ENCODE results near the gene NEK6. TPM values are rescaled to one million over a fixed set of nuclear protein-coding genes. Genes with fewer than 3 reads are reported as not detected.
"Not testable (repeated sequence)": the region's sequence is repeated elsewhere in the genome, so short reads cannot be mapped to it uniquely, and the experiment has no call there.

The NEK6 gene
- total RNA-seq, 2 donors from 2014 or later = 24.0 to 43.6 TPM

- H3K9me3 ChIP-seq = no peaks in the 10 kb centered on the region
- no peak for DNase-seq (ENCODE audit: low spot score)
- TF ChIP-seq CTCF (IDR thresholded peaks at IDR 0.05) = no peak
- no peaks in the 10 kb centered on the region for H3K4me1 ChIP-seq (ENCODE audit: control insufficient read depth in 1 of 2, low read depth in 2 of 2)
- no peaks in the 10 kb centered on the region for H3K36me3 ChIP-seq
- ATAC-seq (ENCODE audit: insufficient number of reproducible peaks, low FRiP score, low read depth) = no peak
- no peak overlapping the region for H3K4me3 ChIP-seq
- H3K27ac ChIP-seq = no peak overlapping the region
- no peaks in the 10 kb centered on the region for H3K27me3 ChIP-seq (replicated peaks; ENCODE audit: insufficient read depth)
These were observed 6.0 kb upstream of the NEK6 start for GRCh38 chr9:124251605-124252378.

DNA sequence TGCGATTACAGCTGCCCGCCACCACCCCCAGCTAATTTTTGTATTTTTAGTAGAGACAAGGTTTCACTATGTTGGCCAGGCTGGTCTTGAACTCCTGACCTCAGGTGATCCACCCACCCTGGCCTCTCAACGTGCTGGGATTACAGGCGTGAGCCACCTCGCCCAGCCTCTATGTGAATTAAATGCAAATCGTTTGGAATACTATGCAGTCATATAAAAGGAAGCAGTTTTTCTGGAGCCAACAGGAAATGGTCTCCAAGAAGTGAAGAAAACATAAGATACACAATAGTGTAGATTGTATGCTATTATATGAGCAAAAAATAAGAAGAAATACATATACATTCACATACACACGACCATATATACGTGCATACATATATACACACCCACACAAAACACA lies 4.9 kb upstream of the NEK6 start:
- not testable (repeated sequence) for H3K27ac ChIP-seq; DNase-seq (ENCODE audit: low spot score); H3K27me3 ChIP-seq (replicated peaks; ENCODE audit: insufficient read depth); H3K4me3 ChIP-seq; H3K9me3 ChIP-seq; H3K36me3 ChIP-seq; ATAC-seq (ENCODE audit: insufficient number of reproducible peaks, low FRiP score, low read depth); H3K4me1 ChIP-seq (ENCODE audit: control insufficient read depth in 1 of 2, low read depth in 2 of 2)

GRCh38 chr9:124254261-124254682 lies 3.5 kb upstream of the NEK6 start:
- no peaks in the 10 kb centered on the region for H3K36me3 ChIP-seq
- H3K9me3 ChIP-seq = no peaks in the 10 kb centered on the region
- H3K4me3 ChIP-seq = no peak overlapping the region
- TF ChIP-seq CTCF (IDR thresholded peaks at IDR 0.05) = no peak
- peaks cover 0 to 8% of the 10 kb centered on the region in 2 donors for H3K4me1 ChIP-seq (ENCODE audit: control insufficient read depth in 1 of 2, low read depth in 2 of 2)
- no peak overlapping the region for H3K27ac ChIP-seq
- ATAC-seq (ENCODE audit: insufficient number of reproducible peaks, low FRiP score, low read depth) = no peak
- DNase-seq (ENCODE audit: low spot score) = no peak
- no peaks in the 10 kb centered on the region for H3K27me3 ChIP-seq (replicated peaks; ENCODE audit: insufficient read depth)

DNA sequence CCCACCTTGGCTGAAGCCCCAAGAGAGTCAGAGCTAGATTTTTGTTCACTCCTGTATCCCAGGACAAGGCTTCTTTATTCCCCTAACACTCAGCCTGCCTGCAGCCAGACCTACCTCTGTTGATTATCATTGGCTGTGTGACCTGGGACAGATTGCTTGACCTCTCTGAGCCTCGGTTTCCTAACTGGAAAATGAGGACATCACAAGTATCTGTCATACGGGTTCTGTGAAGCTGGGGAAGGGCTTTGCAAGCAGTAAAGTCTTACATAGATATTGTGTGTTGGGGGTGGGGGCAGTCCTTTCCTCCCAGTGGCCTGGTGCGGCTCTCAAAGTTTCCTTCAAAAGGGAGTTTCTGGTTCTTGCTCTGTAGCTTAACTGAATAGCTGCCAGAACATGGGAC lies 2.5 kb upstream of the NEK6 start:
- Histone ChIP-seq H3K4me1 (ENCODE audit: control insufficient read depth in 1 of 2, low read depth in 2 of 2) (peaks cover 6 to 15% of the 10 kb centered on the region in 2 donors), H3K27ac (no peak overlapping the region), H3K27me3 (replicated peaks; ENCODE audit: insufficient read depth) (no peaks in the 10 kb centered on the region), H3K36me3 (no peaks in the 10 kb centered on the region), H3K9me3 (no peaks in the 10 kb centered on the region), H3K4me3 (no peak overlapping the region)
- ATAC-seq (ENCODE audit: insufficient number of reproducible peaks, low FRiP score, low read depth) = no peak
- DNase-seq (ENCODE audit: low spot score) = no peak
- no peak for TF ChIP-seq CTCF (IDR thresholded peaks at IDR 0.05)

GRCh38 chr9:124256517-124257069 lies 1.2 kb upstream of the NEK6 start:
- no peak for TF ChIP-seq CTCF (IDR thresholded peaks at IDR 0.05)
- H3K36me3 ChIP-seq = no peaks in the 10 kb centered on the region
- H3K4me3 ChIP-seq = no peak overlapping the region
- H3K27ac ChIP-seq = no peak overlapping the region
- H3K27me3 ChIP-seq (replicated peaks; ENCODE audit: insufficient read depth) = no peaks in the 10 kb centered on the region
- DNase-seq (ENCODE audit: low spot score) (no peak), ATAC-seq (ENCODE audit: insufficient number of reproducible peaks, low FRiP score, low read depth) (no peak)
- peaks cover 20 to 28% of the 10 kb centered on the region in 2 donors for H3K4me1 ChIP-seq (ENCODE audit: control insufficient read depth in 1 of 2, low read depth in 2 of 2)
- no peaks in the 10 kb centered on the region for H3K9me3 ChIP-seq

All from thoracic aorta (tissue), 2 donors.